K562 (cell line): ENCODE results near the gene AMMECR1. TPM values are rescaled to one million over a fixed set of nuclear protein-coding genes. Genes with fewer than 3 reads are reported as not detected.

ENCODE experiments used
- ATAC-seq: fragments of 200-7000 bp; cut with Tn5 transposase; 3 replicates; pipeline ENCODE4 v1.9.1; 2020; ENCODE audit warnings: moderate library complexity
- BruUV-seq: library from RNA; stranded (reverse); fragments of 400-500 nt; replicated peaks from 2 replicates; lab custom pipeline; 2021; lab: Mats Ljungman, UMichigan
- CTCF ChIA-PET: fragments of 300-600 bp; formaldehyde crosslinking; extraction: SDS; loops from one replicate; lab custom pipeline; 2021; ENCODE audit warnings: low intra/inter-chr PET ratio; lab: Yijun Ruan, JAX
- POLR2A ChIA-PET: fragments of 300-600, 350-650 bp; sonication (Branson Sonifier 250); formaldehyde crosslinking; extraction: SDS; loops from one replicate; lab custom pipeline; 2021; ENCODE audit warnings: antibody characterized with exemption, inconsistent platforms; lab: Yijun Ruan, JAX
- DNase-seq, 4 experiments: peaks; one replicate each; pipeline versions ENCODE4 v3.0.0 to v3.0.0-alpha.2; 2011 to 2018; ENCODE audit warnings: low spot score in 3 of 4, mixed read lengths in 3 of 4; ENCODE audit errors: extremely low read depth in 1 of 4
- FAIRE-seq: peaks from 2 replicates; lab custom pipeline; 2011; peaks lifted over from hg19 to GRCh38; lab: Jason Lieb, UNC
- H2AFZ ChIP-seq: 2 replicates; pipeline ENCODE4 v1.6.0; 2011; ENCODE audit warnings: low read depth, low read length, control low read depth, inconsistent platforms
- H3K27ac ChIP-seq: fragments of 200-600 bp; 3 replicates; pipeline ENCODE4 v1.8.0; 2011; ENCODE audit warnings: low read depth, mild to moderate bottlenecking, control low read depth, inconsistent platforms, low read length, moderate library complexity, mixed read lengths; ENCODE audit errors: extremely low read depth
- H3K27me3 ChIP-seq, 2 experiments: fragments of 300-600 bp in 1 of 2; 2 replicates in 1 of 2; 3 replicates in 1 of 2; pipeline versions ENCODE4 v1.6.0 to v1.8.0; 2011; ENCODE audit warnings: inconsistent platforms in 2 of 2, low read length in 2 of 2, mild to moderate bottlenecking in 1 of 2, mixed read lengths in 1 of 2, moderate library complexity in 1 of 2; ENCODE audit not compliant: control insufficient read depth in 2 of 2, insufficient read depth in 2 of 2
- H3K36me3 ChIP-seq: fragments of 300-600 bp; 3 replicates; pipeline ENCODE4 v1.8.0; 2011; ENCODE audit warnings: mild to moderate bottlenecking, low read length, inconsistent platforms; ENCODE audit not compliant: control insufficient read depth, insufficient read depth
- H3K4me1 ChIP-seq, 2 experiments: fragments of 200-600 bp in 1 of 2; replicated peaks in 1 of 2; 2 replicates in 1 of 2; 3 replicates in 1 of 2; pipeline versions ENCODE4 v1.5.1 to v1.8.0; 2011; ENCODE audit warnings: inconsistent platforms in 2 of 2, low read length in 2 of 2, mild to moderate bottlenecking in 1 of 2, mixed read lengths in 1 of 2, moderate library complexity in 1 of 2; ENCODE audit not compliant: control insufficient read depth in 2 of 2, insufficient read depth in 2 of 2
- H3K4me2 ChIP-seq: 2 replicates; pipeline ENCODE4 v1.6.1; 2011; ENCODE audit warnings: low read length, control low read depth, inconsistent platforms, mixed read lengths; ENCODE audit not compliant: insufficient read depth
- H3K4me3 ChIP-seq: fragments of 200-600 bp; sonication (generic), shearing (Covaris generic); 2 replicates; pipeline ENCODE4 v1.5.1; 2016; ENCODE audit warnings: control low read depth, inconsistent platforms
- H3K79me2 ChIP-seq: fragments of 200-600 bp; 3 replicates; pipeline ENCODE4 v1.8.0; 2011; ENCODE audit warnings: low read length, inconsistent platforms; ENCODE audit not compliant: control insufficient read depth, insufficient read depth
- H3K9ac ChIP-seq, 2 experiments: 2 replicates each; pipeline versions ENCODE4 v1.6.0 to v1.6.1; 2011; ENCODE audit warnings: low read depth in 2 of 2, low read length in 2 of 2, control low read depth in 1 of 2, inconsistent platforms in 1 of 2, mild to moderate bottlenecking in 1 of 2, mixed read lengths in 1 of 2; ENCODE audit not compliant: insufficient read depth in 1 of 2
- H3K9me1 ChIP-seq: one replicate; pipeline ENCODE4 v1.6.0; 2011; ENCODE audit warnings: inconsistent platforms, mild to moderate bottlenecking, low read length, moderate library complexity; ENCODE audit not compliant: control insufficient read depth, insufficient read depth
- H3K9me3 ChIP-seq: replicated peaks from 2 replicates; pipeline ENCODE4 v1.5.1; 2011; ENCODE audit warnings: low read depth, low read length, inconsistent platforms; ENCODE audit not compliant: control insufficient read depth, insufficient read depth
- H4K20me1 ChIP-seq: replicated peaks from 2 replicates; pipeline ENCODE4 v1.6.1; 2011; ENCODE audit warnings: low read length, inconsistent platforms, mixed read lengths; ENCODE audit not compliant: control insufficient read depth, insufficient read depth
- CBFA2T2 ChIP-seq: fragments of 450-650 bp; conservative IDR thresholded peaks from 2 replicates; pipeline ENCODE4 v1.6.1; 2017; ENCODE audit warnings: mild to moderate bottlenecking
- ESRRB ChIP-seq: fragments of 250-450 bp; sonication (Bioruptor Pico); IDR thresholded peaks from 2 replicates; pipeline ENCODE4 v1.5.0; 2020; ENCODE audit warnings: mild to moderate bottlenecking, moderate library complexity, borderline replicate concordance
- HINFP ChIP-seq: fragments of 450-650 bp; conservative IDR thresholded peaks from 2 replicates; pipeline ENCODE4 v1.6.1; 2016; ENCODE audit warnings: missing genetic modification characterization, low read depth, mild to moderate bottlenecking, control low read depth, missing compliant biosample characterization
- KDM1A ChIP-seq, 2 experiments: fragments of 450-650 bp; IDR thresholded peaks; 2 replicates each; pipeline ENCODE4 v1.6.1; 2016; ENCODE audit warnings: mild to moderate bottlenecking in 2 of 2
- RUNX1 ChIP-seq: sonication (generic); IDR thresholded peaks from 2 replicates; pipeline ENCODE4 v1.6.1; 2016; ENCODE audit warnings: antibody characterized with exemption, low read depth
- YBX1 ChIP-seq: fragments of 450-650 bp; IDR thresholded peaks from 2 replicates; pipeline ENCODE4 v1.7.1; 2016; ENCODE audit warnings: mild to moderate bottlenecking
- ZNF184 ChIP-seq: sonication (generic); formaldehyde crosslinking; IDR thresholded peaks from 2 replicates; pipeline ENCODE4 v1.5.0; 2020; ENCODE audit warnings: missing genetic modification reagents
- ZNF280B ChIP-seq: fragments of 250-450 bp; sonication (Bioruptor Pico); IDR thresholded peaks from 2 replicates; pipeline ENCODE4 v1.5.1; 2021; ENCODE audit warnings: mild to moderate bottlenecking
- WGBS: fragments of 100-300 bp; shearing (Covaris generic); methylation state at CpG from one replicate; pipeline ENCODE4 v1.1.6; 2016; ENCODE audit warnings: low coverage, mixed read lengths; ENCODE audit not compliant: insufficient coverage; ENCODE audit errors: missing lambda C conversion rate; 5-methylcytosine and 5-hydroxymethylcytosine counted together
- in situ Hi-C: fragments of 300-500 bp; cut with MboI; formaldehyde crosslinking; loops from 4 replicates; pipeline ENCODE4 v1.15.0; 2018; ENCODE audit warnings: inconsistent platforms, mixed read lengths
- intact Hi-C: fragments of 100-400 bp; cut with micrococcal nuclease; formaldehyde crosslinking; loops from 2 replicates; pipeline ENCODE4 v1.14.2; 2022
- polyA plus RNA-seq, 8 experiments: library from polyadenylated mRNA; depleted of rRNA in 4 of 8; stranded (reverse) in 5 of 8; unstranded in 3 of 8; fragments of >200 nt; fragmentation: Nextera tagmentation in 2 of 8; fragmentation: Illumina TruSeq in 1 of 8; extraction: Ambion mirVana in 2 of 8; extraction: Trizol in 1 of 8; gene quantifications; 2 replicates each; pipeline versions ENCODE4 v1.2.1 to v1.2.3, GENCODE V29; 2011 to 2014; ENCODE audit warnings: inconsistent platforms in 1 of 8, missing spikeins in 1 of 8
- total RNA-seq, 7 experiments: library from RNA; depleted of rRNA in 6 of 7; stranded (reverse); fragments of >200 nt in 6 of 7; fragmentation: Illumina TruSeq in 2 of 7; extraction: Trizol in 2 of 7; gene quantifications; 2 replicates each; pipeline versions ENCODE4 v1.2.1 to v1.2.3, GENCODE V29; 2011 to 2021; ENCODE audit warnings: low replicate concordance in 1 of 7
- TF ChIP-seq, protein P1 (sequence below): sonication (generic); formaldehyde crosslinking; IDR thresholded peaks from 2 replicates; pipeline ENCODE4 v1.8.1; 2023; ENCODE audit warnings: mild to moderate bottlenecking, missing genetic modification reagents

The AMMECR1 gene
- total and polyA plus RNA-seq, 9 of the 15 experiments (the other 6 are each of a cell fraction or from before 2014, with no cell fraction given) = 13.9 to 36.7 (median 23.6) TPM

GRCh38 chrX:110252711-110253110, 65.2 kb downstream of the AMMECR1 start (continued):
- TF ChIP-seq ZNF280B (no peak), YBX1 (no peak), RUNX1 (no peak), CBFA2T2 (no peak)
- TF ChIP-seq, protein P1, sequence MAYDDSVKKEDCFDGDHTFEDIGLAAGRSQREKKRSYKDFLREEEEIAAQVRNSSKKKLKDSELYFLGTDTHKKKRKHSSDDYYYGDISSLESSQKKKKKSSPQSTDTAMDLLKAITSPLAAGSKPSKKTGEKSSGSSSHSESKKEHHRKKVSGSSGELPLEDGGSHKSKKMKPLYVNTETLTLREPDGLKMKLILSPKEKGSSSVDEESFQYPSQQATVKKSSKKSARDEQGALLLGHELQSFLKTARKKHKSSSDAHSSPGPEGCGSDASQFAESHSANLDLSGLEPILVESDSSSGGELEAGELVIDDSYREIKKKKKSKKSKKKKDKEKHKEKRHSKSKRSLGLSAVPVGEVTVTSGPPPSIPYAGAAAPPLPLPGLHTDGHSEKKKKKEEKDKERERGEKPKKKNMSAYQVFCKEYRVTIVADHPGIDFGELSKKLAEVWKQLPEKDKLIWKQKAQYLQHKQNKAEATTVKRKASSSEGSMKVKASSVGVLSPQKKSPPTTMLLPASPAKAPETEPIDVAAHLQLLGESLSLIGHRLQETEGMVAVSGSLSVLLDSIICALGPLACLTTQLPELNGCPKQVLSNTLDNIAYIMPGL (CRISPR knock-in tag) = no peak

GRCh38 chrX:110251961-110252360, 65.9 kb downstream of the AMMECR1 start:
- POLR2A ChIA-PET = interaction anchor here (0.9 kb wide), 1 partner anchor 18 kb away, joined by 4 read pairs; no protein-coding TSS in a partner anchor
- Histone ChIP-seq H3K27ac (no peak overlapping the region), H3K9me1 (no peaks in the 10 kb centered on the region), H3K4me3 (no peak overlapping the region), H3K27me3 (no peaks in the 10 kb centered on the region), H3K36me3 (peaks cover 5% of the 10 kb centered on the region; the same call in 2 of the 3 replicates), H3K79me2 (peaks cover 39% of the 10 kb centered on the region), H3K9ac (no peak overlapping the region), H3K4me2 (no peak overlapping the region), H4K20me1 (no peaks in the 10 kb centered on the region), H3K9me3 (no peaks in the 10 kb centered on the region), H3K4me1 (peaks cover 0 to 16% of the 10 kb centered on the region in 2 experiments; a peak in 3 of 5 replicates), H2AFZ (no peak overlapping the region)
- in situ Hi-C loops = no loop called here
- 100% methylated on average over 1 of the region's 1 CpG for WGBS
- ATAC-seq (no peak), DNase-seq (no peak), FAIRE-seq (no peak)
- BruUV-seq = no TSS peak
- CTCF ChIA-PET = no interaction called here
- intact Hi-C loops = no loop called here
- TF ChIP-seq ESRRB (CRISPR knock-in tag) (no peak), HINFP (tag) (no peak), KDM1A (IDR thresholded peaks at IDR 0.05) (0 out of 4 replicates have a peak, but pooled peaks of 1 of the 2 experiments have one; percentile 26), ZNF184 (CRISPR knock-in tag) (no peak)
